ENCODE results near the gene ALLC. TPM values are rescaled to one million over a fixed set of nuclear protein-coding genes. Genes with fewer than 3 reads are reported as not detected.

Gene ALLC
- total RNA-seq, 1 donor from 2014 or later, result not detected

DNA sequence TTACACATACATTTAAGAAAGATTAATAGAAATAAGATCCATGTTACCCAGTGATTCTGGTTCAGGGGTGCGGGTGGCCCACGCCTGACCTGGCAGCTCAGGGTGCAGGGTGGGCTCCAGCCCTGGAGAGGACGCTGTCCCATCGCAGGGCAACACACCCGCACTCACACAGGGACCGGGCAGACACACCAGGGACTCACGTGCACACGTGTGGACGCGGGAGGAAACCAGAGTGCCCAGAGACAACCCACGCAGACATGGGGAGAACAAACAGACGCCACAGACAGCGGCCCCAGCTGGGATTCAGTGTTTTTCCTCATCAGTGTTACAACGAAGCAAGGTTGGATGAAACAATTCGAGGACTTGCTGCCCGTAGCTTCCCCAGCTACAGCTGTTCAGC lies 8.4 kb upstream of the ALLC start:
- Histone ChIP-seq H3K27me3 (ENCODE audit: control insufficient read depth, insufficient read depth, low read length) (no peaks in the 10 kb centered on the region), H3K36me3 (ENCODE audit: control insufficient read depth, insufficient read depth, low read length) (no peaks in the 10 kb centered on the region), H3K4me3 (ENCODE audit: low read depth, low read length) (no peak overlapping the region)
- no peak for DNase-seq (ENCODE audit: low read depth)
- TF ChIP-seq, protein P1, sequence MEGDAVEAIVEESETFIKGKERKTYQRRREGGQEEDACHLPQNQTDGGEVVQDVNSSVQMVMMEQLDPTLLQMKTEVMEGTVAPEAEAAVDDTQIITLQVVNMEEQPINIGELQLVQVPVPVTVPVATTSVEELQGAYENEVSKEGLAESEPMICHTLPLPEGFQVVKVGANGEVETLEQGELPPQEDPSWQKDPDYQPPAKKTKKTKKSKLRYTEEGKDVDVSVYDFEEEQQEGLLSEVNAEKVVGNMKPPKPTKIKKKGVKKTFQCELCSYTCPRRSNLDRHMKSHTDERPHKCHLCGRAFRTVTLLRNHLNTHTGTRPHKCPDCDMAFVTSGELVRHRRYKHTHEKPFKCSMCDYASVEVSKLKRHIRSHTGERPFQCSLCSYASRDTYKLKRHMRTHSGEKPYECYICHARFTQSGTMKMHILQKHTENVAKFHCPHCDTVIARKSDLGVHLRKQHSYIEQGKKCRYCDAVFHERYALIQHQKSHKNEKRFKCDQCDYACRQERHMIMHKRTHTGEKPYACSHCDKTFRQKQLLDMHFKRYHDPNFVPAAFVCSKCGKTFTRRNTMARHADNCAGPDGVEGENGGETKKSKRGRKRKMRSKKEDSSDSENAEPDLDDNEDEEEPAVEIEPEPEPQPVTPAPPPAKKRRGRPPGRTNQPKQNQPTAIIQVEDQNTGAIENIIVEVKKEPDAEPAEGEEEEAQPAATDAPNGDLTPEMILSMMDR (IDR thresholded peaks at IDR 0.05; ENCODE audit: insufficient read depth, low read length, severe bottlenecking), result no peak
- FAIRE-seq, result no peak

DNA sequence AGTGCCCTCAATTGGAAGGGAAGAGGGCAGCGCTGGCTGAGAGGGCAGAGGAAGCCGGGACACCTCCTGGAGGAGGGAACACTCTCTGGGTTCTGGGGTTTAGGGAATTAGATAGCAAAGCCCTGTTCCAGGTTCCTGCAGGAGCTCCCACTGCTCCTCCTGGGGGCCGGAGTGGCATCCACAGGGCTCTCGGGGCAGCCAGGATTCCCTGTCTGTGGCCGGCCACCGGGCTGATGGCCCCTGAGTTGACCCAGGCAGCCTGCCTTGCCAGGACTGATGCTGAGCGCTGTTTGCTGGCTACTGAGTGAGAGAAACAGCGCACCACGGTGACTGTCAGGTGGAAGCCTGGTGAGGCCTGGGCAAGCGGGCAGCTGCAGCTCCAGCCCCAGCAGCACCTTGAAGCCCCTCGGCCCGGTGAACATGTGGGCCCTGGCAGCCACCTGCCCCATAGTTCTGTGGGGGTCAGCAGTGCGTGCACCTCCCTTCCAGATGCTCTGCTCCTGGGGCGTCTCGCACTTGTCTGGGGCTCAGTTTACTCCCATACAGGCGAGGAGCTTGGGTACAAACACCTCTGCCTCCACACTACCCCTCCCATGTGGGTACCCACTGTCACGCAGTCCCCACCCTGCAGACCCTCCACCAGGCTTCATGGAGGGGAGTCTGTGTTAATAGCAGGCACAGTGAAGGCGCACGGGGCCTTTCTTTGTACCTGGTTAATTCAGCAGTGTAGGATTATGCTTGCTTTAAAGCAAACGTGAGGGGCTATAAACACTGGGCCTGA lies 7.7 kb upstream of the ALLC start:
- Histone ChIP-seq H3K27me3 (ENCODE audit: control insufficient read depth, insufficient read depth, low read length) (no peaks in the 10 kb centered on the region), H3K4me3 (ENCODE audit: low read depth, low read length) (no peak overlapping the region), H3K36me3 (ENCODE audit: control insufficient read depth, insufficient read depth, low read length) (no peaks in the 10 kb centered on the region)
- DNase-seq (ENCODE audit: low read depth) (no peak), FAIRE-seq (no peak)
- TF ChIP-seq, protein P1 (IDR thresholded peaks at IDR 0.05; ENCODE audit: insufficient read depth, low read length, severe bottlenecking), result no peak

DNA sequence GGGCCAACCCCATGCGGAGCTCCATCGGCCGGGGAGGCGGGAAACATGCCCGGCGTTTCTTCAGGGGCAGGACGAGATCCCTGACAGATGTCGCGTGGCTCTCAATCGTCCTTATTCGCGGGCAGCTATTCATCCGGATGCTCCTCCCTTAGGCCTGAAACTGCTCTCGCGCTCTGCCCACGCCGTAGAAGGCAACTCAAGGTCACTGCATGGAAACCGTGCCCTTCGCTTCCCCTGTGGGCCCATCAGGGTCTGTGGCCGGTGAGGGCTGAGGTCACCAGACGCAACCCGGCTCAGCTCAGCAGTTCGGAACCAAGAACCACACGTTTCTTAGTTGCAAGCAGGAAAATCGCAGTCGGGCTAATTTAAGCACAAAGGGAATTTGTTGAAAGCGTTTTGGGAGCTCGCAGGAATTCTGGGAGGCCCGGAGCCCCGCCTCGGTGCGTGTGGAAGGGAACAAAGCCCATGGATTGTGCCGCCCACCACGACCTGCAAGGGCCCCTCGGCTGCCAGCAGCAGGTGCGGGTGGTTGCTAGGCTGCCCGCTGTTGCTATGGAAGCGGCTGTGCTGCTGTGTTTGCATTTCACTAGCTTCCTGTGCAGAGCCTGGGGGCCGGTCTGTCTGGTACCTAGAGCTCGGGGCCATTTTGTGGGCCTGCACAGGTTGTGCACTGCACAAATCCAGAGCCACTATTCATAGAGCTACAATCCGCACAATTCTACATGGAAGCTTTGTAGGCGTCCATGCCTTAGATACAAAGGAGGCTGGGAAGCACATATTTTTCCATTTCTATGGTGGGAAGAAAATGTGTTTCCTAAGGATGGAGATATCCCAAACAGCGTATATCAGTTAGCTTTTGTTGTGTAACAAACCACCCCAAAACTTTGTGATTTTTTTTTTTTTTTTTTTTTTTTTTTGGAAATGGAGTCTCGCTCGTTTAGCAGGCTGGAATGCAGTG lies 6.0 kb upstream of the ALLC start:
- peak; percentile 12 for DNase-seq (ENCODE audit: low read depth)
- Histone ChIP-seq H3K36me3 (ENCODE audit: control insufficient read depth, insufficient read depth, low read length) (no peaks in the 10 kb centered on the region), H3K27me3 (ENCODE audit: control insufficient read depth, insufficient read depth, low read length) (no peaks in the 10 kb centered on the region), H3K4me3 (ENCODE audit: low read depth, low read length) (peak overlapping the region; percentile 2)
- TF ChIP-seq, protein P1 (IDR thresholded peaks at IDR 0.05; ENCODE audit: insufficient read depth, low read length, severe bottlenecking), result no peak
- FAIRE-seq, result no peak

DNA sequence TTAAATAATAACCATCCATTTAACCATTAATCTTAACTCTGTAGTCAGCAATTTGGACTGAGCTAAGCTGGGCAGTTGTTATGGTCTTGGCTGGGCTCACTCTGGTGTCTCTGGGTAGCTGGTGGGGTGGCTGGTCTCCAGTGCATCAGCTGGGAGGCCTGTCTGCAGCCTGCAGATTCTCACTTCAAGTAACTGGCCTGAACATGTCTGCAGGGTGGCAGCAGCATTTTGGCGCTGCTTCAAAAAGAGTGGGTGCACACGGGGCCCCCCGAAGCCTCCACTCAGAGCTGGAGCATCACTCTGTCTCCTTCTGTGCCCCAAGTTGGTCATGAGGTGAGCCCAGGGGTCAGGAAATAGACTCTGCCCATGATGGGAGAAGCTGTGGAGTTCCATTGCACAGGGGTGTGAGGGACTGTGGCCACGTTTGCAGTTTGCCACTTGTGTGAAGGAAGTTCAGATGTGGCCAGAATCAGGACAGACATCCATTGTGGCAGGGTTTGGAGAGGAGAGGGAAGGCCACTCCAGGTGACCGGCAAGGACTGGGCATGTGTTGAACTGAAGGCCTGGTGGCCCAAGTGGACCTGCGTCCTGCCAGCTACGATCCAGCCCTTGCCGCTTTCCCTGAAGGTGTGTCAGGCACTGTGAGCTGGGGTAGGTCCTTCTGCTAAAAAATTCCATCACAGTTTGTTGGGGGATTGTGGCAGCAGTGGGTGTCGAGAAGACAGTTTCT lies 4.9 kb upstream of the ALLC start:
- H3K36me3 ChIP-seq (ENCODE audit: control insufficient read depth, insufficient read depth, low read length), result no peaks in the 10 kb centered on the region
- FAIRE-seq, result no peak
- DNase-seq (ENCODE audit: low read depth), result no peak
- H3K4me3 ChIP-seq (ENCODE audit: low read depth, low read length), result no peak overlapping the region
- TF ChIP-seq, protein P1 (IDR thresholded peaks at IDR 0.05; ENCODE audit: insufficient read depth, low read length, severe bottlenecking), result no peak
- H3K27me3 ChIP-seq (ENCODE audit: control insufficient read depth, insufficient read depth, low read length), result no peaks in the 10 kb centered on the region

DNA sequence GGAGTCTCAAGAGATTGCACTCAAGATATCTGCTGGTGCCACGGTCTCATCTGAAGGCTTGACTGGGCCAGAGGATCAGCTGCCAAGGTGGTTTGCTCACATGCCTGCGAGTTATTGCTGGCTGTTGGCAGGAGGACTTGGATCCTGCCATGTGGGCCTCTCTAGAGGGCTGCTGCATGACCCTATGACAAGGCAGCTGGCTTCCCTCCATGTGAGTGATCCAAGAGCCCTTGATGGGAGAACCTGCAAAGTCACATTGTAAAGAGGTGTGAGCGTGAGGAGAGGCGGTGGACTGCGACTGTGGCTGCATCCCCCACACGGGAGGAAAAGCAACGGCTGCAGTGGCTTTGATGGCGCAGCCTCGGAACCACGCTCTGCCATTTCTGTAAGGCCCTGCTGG lies 4.0 kb upstream of the ALLC start:
- Histone ChIP-seq H3K27me3 (ENCODE audit: control insufficient read depth, insufficient read depth, low read length) (no peaks in the 10 kb centered on the region), H3K4me3 (ENCODE audit: low read depth, low read length) (no peak overlapping the region), H3K36me3 (ENCODE audit: control insufficient read depth, insufficient read depth, low read length) (no peaks in the 10 kb centered on the region)
- no peak for DNase-seq (ENCODE audit: low read depth)
- TF ChIP-seq, protein P1 (IDR thresholded peaks at IDR 0.05; ENCODE audit: insufficient read depth, low read length, severe bottlenecking), result no peak
- no peak for FAIRE-seq
